ENCODE measurements around the gene AIFM3. TPM values are rescaled to one million over a fixed set of nuclear protein-coding genes. Genes with fewer than 3 reads are reported as not detected.

Gene AIFM3
- total and polyA plus RNA-seq, 4 donors = 0.38 to 1.1 (median 0.63) TPM

DNA sequence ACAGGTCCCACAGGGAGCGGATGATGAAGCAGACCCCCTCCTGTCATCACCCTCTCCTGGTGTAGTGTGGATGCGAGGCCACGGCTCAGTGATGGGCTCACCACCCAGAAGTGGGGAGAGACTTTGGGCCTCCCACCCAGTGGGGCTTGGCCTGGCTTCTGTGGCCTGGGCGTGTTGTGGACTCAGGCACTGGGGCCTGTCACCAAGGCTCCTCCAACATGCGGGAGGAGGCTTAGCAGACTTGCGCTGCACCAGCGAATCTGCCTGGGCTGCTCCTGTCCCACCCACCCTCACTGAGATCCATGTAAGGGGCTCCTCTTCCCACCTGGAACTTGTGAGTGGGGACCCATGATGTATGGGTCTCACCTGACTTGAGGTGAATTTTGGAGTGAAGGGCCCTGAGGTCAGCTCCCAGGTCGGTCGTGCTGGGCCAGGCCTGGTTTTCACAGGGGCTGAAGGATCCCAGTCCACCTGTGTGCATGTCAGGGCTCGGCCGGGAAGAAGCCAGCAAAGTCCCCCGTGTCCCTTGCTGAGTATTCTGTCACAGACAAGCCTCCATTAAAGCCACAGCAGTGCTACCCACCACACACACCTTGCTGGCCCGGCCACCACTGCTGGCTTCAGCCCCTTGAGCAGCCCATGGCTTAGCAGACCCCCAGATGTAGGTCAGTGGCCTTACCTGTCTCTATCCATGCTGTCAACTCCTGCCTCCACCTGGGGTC, 30.6 kb downstream of the AIFM3 start:
- no peaks in the 10 kb centered on the region for H3K27me3 ChIP-seq (ENCODE audit: control insufficient read depth in 4 of 4, insufficient read depth in 4 of 4, low read length in 3 of 4)

DNA sequence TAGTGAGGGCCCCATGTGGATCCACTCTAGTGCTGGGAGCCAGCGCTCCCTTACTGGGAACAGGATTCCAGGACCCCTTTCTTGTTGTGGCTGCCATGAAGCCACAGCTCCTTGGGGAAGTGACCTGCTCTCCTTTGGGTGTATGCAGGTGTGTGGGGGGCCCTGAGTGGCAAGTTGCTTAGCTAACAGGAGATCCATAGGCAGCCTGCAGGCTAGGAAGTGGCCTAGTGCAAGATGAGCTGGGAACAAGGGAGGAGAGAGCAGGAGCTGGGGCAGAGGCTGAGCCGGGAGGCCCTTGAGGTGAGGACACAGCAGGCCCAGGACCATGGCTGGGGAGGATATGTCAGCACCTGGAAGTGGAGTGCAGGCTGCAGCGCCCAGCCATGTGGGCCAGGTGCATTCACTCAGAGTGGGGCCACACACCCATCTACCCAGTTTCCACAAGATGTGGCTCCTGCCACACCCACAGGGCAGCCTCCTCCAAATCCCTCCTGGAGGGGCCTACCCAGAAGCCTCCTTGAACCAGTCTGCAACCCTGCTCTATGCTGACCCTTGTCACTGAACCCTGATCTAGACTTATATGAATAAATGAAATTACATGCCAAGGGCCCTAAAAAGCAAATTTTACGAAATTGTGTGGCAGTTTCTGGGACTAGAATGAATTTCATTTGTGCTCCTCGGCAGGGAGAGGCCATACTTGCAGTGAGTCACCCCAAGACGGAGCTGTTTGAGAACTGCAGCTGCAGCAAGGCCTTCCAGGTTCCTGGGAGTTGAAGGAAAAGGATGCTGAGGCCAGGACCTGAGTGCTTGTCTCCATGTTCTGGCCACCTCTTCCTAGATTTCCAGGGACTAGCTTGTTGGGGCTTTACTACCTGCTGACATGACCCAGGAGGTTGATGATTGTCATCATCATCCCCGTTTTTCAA, 31.6 kb downstream of the AIFM3 start:
- H3K36me3 ChIP-seq (ENCODE audit: control insufficient read depth in 4 of 4, insufficient read depth in 3 of 4, low read depth in 1 of 4, low read length in 3 of 4) = peaks cover 0 to 40% (median 2%) of the 10 kb centered on the region in 4 donors
- no peak for TF ChIP-seq FOXA2 (IDR thresholded peaks at IDR 0.05)
- no peak for TF ChIP-seq JUND (IDR thresholded peaks at IDR 0.05)
- no peak for TF ChIP-seq HNF4A (conservative IDR thresholded peaks at IDR 0.05)
- no peak for TF ChIP-seq EGR1 (IDR thresholded peaks at IDR 0.05; ENCODE audit: low read depth in 2 of 2)
- TF ChIP-seq, protein P1, sequence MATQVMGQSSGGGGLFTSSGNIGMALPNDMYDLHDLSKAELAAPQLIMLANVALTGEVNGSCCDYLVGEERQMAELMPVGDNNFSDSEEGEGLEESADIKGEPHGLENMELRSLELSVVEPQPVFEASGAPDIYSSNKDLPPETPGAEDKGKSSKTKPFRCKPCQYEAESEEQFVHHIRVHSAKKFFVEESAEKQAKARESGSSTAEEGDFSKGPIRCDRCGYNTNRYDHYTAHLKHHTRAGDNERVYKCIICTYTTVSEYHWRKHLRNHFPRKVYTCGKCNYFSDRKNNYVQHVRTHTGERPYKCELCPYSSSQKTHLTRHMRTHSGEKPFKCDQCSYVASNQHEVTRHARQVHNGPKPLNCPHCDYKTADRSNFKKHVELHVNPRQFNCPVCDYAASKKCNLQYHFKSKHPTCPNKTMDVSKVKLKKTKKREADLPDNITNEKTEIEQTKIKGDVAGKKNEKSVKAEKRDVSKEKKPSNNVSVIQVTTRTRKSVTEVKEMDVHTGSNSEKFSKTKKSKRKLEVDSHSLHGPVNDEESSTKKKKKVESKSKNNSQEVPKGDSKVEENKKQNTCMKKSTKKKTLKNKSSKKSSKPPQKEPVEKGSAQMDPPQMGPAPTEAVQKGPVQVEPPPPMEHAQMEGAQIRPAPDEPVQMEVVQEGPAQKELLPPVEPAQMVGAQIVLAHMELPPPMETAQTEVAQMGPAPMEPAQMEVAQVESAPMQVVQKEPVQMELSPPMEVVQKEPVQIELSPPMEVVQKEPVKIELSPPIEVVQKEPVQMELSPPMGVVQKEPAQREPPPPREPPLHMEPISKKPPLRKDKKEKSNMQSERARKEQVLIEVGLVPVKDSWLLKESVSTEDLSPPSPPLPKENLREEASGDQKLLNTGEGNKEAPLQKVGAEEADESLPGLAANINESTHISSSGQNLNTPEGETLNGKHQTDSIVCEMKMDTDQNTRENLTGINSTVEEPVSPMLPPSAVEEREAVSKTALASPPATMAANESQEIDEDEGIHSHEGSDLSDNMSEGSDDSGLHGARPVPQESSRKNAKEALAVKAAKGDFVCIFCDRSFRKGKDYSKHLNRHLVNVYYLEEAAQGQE (IDR thresholded peaks at IDR 0.05) = no peak
- TF ChIP-seq, protein P2, sequence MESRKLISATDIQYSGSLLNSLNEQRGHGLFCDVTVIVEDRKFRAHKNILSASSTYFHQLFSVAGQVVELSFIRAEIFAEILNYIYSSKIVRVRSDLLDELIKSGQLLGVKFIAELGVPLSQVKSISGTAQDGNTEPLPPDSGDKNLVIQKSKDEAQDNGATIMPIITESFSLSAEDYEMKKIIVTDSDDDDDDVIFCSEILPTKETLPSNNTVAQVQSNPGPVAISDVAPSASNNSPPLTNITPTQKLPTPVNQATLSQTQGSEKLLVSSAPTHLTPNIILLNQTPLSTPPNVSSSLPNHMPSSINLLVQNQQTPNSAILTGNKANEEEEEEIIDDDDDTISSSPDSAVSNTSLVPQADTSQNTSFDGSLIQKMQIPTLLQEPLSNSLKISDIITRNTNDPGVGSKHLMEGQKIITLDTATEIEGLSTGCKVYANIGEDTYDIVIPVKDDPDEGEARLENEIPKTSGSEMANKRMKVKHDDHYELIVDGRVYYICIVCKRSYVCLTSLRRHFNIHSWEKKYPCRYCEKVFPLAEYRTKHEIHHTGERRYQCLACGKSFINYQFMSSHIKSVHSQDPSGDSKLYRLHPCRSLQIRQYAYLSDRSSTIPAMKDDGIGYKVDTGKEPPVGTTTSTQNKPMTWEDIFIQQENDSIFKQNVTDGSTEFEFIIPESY (IDR thresholded peaks at IDR 0.05) = no peak
- TF ChIP-seq GABPA (IDR thresholded peaks at IDR 0.05 in 1 of 2, conservative IDR thresholded peaks at IDR 0.05 in 1 of 2) = no peak
- TF ChIP-seq, protein P3, sequence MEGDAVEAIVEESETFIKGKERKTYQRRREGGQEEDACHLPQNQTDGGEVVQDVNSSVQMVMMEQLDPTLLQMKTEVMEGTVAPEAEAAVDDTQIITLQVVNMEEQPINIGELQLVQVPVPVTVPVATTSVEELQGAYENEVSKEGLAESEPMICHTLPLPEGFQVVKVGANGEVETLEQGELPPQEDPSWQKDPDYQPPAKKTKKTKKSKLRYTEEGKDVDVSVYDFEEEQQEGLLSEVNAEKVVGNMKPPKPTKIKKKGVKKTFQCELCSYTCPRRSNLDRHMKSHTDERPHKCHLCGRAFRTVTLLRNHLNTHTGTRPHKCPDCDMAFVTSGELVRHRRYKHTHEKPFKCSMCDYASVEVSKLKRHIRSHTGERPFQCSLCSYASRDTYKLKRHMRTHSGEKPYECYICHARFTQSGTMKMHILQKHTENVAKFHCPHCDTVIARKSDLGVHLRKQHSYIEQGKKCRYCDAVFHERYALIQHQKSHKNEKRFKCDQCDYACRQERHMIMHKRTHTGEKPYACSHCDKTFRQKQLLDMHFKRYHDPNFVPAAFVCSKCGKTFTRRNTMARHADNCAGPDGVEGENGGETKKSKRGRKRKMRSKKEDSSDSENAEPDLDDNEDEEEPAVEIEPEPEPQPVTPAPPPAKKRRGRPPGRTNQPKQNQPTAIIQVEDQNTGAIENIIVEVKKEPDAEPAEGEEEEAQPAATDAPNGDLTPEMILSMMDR (IDR thresholded peaks at IDR 0.05; ENCODE audit: low read depth, low read length, missing input control) = no peak
- TF ChIP-seq HNF4G (IDR thresholded peaks at IDR 0.05) = no peak
- no peak for TF ChIP-seq FOXA1 (IDR thresholded peaks at IDR 0.05)
- no peak for TF ChIP-seq TAF1 (conservative IDR thresholded peaks at IDR 0.05)
- H3K4me1 ChIP-seq (ENCODE audit: control insufficient read depth in 4 of 4, insufficient read depth in 4 of 4, low read length in 3 of 4) = peaks cover 9 to 30% (median 23%) of the 10 kb centered on the region in 4 donors

More for the DNA sequence above, 30.6 kb downstream of the AIFM3 start:
- no peak for DNase-seq (ENCODE audit: low spot score)
- Histone ChIP-seq H3K27ac (ENCODE audit: low read depth in 1 of 2, low read length in 2 of 2) (no peak overlapping the region), H3K4me1 (ENCODE audit: control insufficient read depth in 4 of 4, insufficient read depth in 4 of 4, low read length in 3 of 4) (peaks cover 6 to 25% (median 16%) of the 10 kb centered on the region in 4 donors), H3K9ac (ENCODE audit: low read depth in 1 of 2, low read length in 2 of 2) (no peak overlapping the region), H3K36me3 (ENCODE audit: control insufficient read depth in 4 of 4, insufficient read depth in 3 of 4, low read depth in 1 of 4, low read length in 3 of 4) (peaks cover 2 to 49% (median 5%) of the 10 kb centered on the region in 4 donors), H3K9me3 (ENCODE audit: control insufficient read depth in 4 of 4, low read length in 3 of 4) (no peaks in the 10 kb centered on the region), H3K4me3 (ENCODE audit: low read depth in 1 of 3, low read length in 3 of 3) (no peak overlapping the region)
- TF ChIP-seq RAD21 (IDR thresholded peaks at IDR 0.05) (no peak), JUND (IDR thresholded peaks at IDR 0.05) (no peak), YY1 (IDR thresholded peaks at IDR 0.05) (no peak), EGR1 (IDR thresholded peaks at IDR 0.05; ENCODE audit: low read depth in 2 of 2) (no peak), NR2F2 (IDR thresholded peaks at IDR 0.05) (no peak), SP1 (IDR thresholded peaks at IDR 0.05) (no peak), RXRA (IDR thresholded peaks at IDR 0.05) (no peak)
- TF ChIP-seq, protein P1 (IDR thresholded peaks at IDR 0.05) = no peak
- 92% methylated on average over 13 of the region's 13 CpGs for WGBS

More for the DNA sequence above, 31.6 kb downstream of the AIFM3 start:
- no peaks in the 10 kb centered on the region for H3K9me3 ChIP-seq (ENCODE audit: control insufficient read depth in 4 of 4, low read length in 3 of 4)
- H3K27me3 ChIP-seq (ENCODE audit: control insufficient read depth in 4 of 4, insufficient read depth in 4 of 4, low read length in 3 of 4) = no peaks in the 10 kb centered on the region
- no peak overlapping the region for H3K27ac ChIP-seq (ENCODE audit: low read depth in 1 of 2, low read length in 2 of 2)
- 81% methylated on average over 7 of the region's 7 CpGs for WGBS
- no peak for DNase-seq (ENCODE audit: low spot score)
- H3K9ac ChIP-seq (ENCODE audit: low read depth in 1 of 2, low read length in 2 of 2) = no peak overlapping the region
- no peak overlapping the region for H3K4me3 ChIP-seq (ENCODE audit: low read depth in 1 of 3, low read length in 3 of 3)

Data from liver (tissue), 9 donors.